GM12878 (cell line): ENCODE measurements around the gene IRF4. TPM values are rescaled to one million over a fixed set of nuclear protein-coding genes. Genes with fewer than 3 reads are reported as not detected.

Experiments
- ATAC-seq: fragments of 200-7000 bp; cut with Tn5 transposase; 3 replicates; pipeline ENCODE4 v1.9.1; 2020; ENCODE audit warnings: mild to moderate bottlenecking, moderate library complexity
- BruUV-seq: library from RNA; stranded (reverse); fragments of 400-500 nt; replicated peaks from 2 replicates; lab custom pipeline; 2021; lab: Mats Ljungman, UMichigan
- CTCF ChIA-PET: fragments of 300-600 bp; sonication (Branson Sonifier 250); formaldehyde crosslinking; extraction: SDS; loops from one replicate; lab custom pipeline; 2021; ENCODE audit warnings: inconsistent platforms; lab: Yijun Ruan, JAX
- POLR2A ChIA-PET: fragments of 350-600 bp; formaldehyde crosslinking; extraction: SDS; loops from one replicate; lab custom pipeline; 2021; ENCODE audit warnings: inconsistent platforms; lab: Charles Lee
- RAD21 ChIA-PET: fragments of 300-600 bp; sonication (Branson Sonifier 250); formaldehyde crosslinking; loops from one replicate; lab custom pipeline; 2023; ENCODE audit warnings: antibody characterized with exemption; ENCODE audit not compliant: unreplicated experiment; lab: Charles Lee
- SMC1A ChIA-PET: fragments of 300-600 bp; sonication (Branson Sonifier 250); formaldehyde crosslinking; loops from one replicate; lab custom pipeline; 2023; ENCODE audit not compliant: unreplicated experiment, uncharacterized antibody; lab: Charles Lee
- DNase-seq: peaks from one replicate; pipeline ENCODE4 v3.0.0-alpha.2; 2011; ENCODE audit warnings: low read depth, low spot score
- FAIRE-seq: peaks from 3 replicates; lab custom pipeline; 2011; peaks lifted over from hg19 to GRCh38; lab: Jason Lieb, UNC
- H2AFZ ChIP-seq: 2 replicates; pipeline ENCODE4 v1.6.0; 2011; ENCODE audit warnings: low read depth, low read length, control low read depth; ENCODE audit not compliant: control insufficient read depth
- H3K27ac ChIP-seq: 2 replicates; pipeline ENCODE4 v1.5.1; 2011; ENCODE audit warnings: control low read depth; ENCODE audit not compliant: control insufficient read depth, insufficient read depth
- H3K27me3 ChIP-seq, 2 experiments: replicated peaks in 1 of 2; 2 replicates each; pipeline versions ENCODE4 v1.6.0 to v1.6.1; 2011; ENCODE audit warnings: low read length in 1 of 2; ENCODE audit not compliant: control insufficient read depth in 2 of 2, insufficient read depth in 2 of 2
- H3K36me3 ChIP-seq, 2 experiments: 2 replicates each; pipeline ENCODE4 v1.5.1; 2011; ENCODE audit warnings: low read length in 1 of 2; ENCODE audit not compliant: control insufficient read depth in 2 of 2, insufficient read depth in 2 of 2
- H3K4me1 ChIP-seq: 2 replicates; pipeline ENCODE4 v1.6.1; 2011; ENCODE audit warnings: mild to moderate bottlenecking, low read length, moderate library complexity, mixed read lengths; ENCODE audit not compliant: control insufficient read depth, insufficient read depth
- H3K4me2 ChIP-seq: 2 replicates; pipeline ENCODE4 v1.6.0; 2011; ENCODE audit warnings: control low read depth; ENCODE audit not compliant: control insufficient read depth, insufficient read depth
- H3K4me3 ChIP-seq: fragments of 200-600 bp; sonication (generic); 2 replicates; pipeline ENCODE4 v1.5.1; 2016
- H3K79me2 ChIP-seq: 2 replicates; pipeline ENCODE4 v1.6.0; 2011; ENCODE audit warnings: low read length; ENCODE audit not compliant: control insufficient read depth, insufficient read depth
- H3K9ac ChIP-seq: 2 replicates; pipeline ENCODE4 v1.8.0; 2011; ENCODE audit warnings: low read length, control low read depth, mixed read lengths; ENCODE audit not compliant: control insufficient read depth, insufficient read depth
- H3K9me3 ChIP-seq: replicated peaks from 3 replicates; pipeline ENCODE4 v1.5.1; 2011; ENCODE audit warnings: mild to moderate bottlenecking, low read length; ENCODE audit not compliant: control insufficient read depth, insufficient read depth
- H4K20me1 ChIP-seq: 2 replicates; pipeline ENCODE4 v1.6.0; 2011; ENCODE audit not compliant: control insufficient read depth, insufficient read depth
- ASH2L ChIP-seq: fragments of 300-600, 200-600 bp; sonication (generic); IDR thresholded peaks from 2 replicates; pipeline ENCODE4 v1.6.1; 2017; ENCODE audit warnings: low read depth, mild to moderate bottlenecking, borderline replicate concordance
- BMI1 ChIP-seq: fragments of 450-650 bp; IDR thresholded peaks from 2 replicates; pipeline ENCODE4 v1.6.1; 2016; ENCODE audit warnings: mild to moderate bottlenecking, moderate library complexity, borderline replicate concordance
- GABPA ChIP-seq: IDR thresholded peaks from 2 replicates; pipeline ENCODE4 v1.6.1; 2014; ENCODE audit warnings: antibody characterized with exemption, low read depth, mild to moderate bottlenecking, inconsistent platforms
- NR2F1 ChIP-seq: fragments of 450-650 bp; conservative IDR thresholded peaks from 2 replicates; pipeline ENCODE4 v1.6.1; 2017; ENCODE audit warnings: mild to moderate bottlenecking
- PML ChIP-seq: IDR thresholded peaks from 2 replicates; pipeline ENCODE4 v1.6.1; 2012; ENCODE audit warnings: low read length, inconsistent platforms
- RUNX3 ChIP-seq: IDR thresholded peaks from 2 replicates; pipeline ENCODE4 v1.6.1; 2012; ENCODE audit warnings: low read length, inconsistent platforms
- SUPT20H ChIP-seq: IDR thresholded peaks from 2 replicates; pipeline ENCODE4 v1.6.1; 2011; ENCODE audit warnings: low read depth, mild to moderate bottlenecking, low read length, moderate library complexity, borderline replicate concordance; ENCODE audit not compliant: control insufficient read depth
- TCF12 ChIP-seq: IDR thresholded peaks from 2 replicates; pipeline ENCODE4 v1.6.1; 2011; ENCODE audit warnings: low read depth, mild to moderate bottlenecking, low read length
- WRNIP1 ChIP-seq: IDR thresholded peaks from 2 replicates; pipeline ENCODE4 v1.6.1; 2011; ENCODE audit warnings: low read depth, low read length, improper control_type of control experiment, borderline replicate concordance
- ZBTB11 ChIP-seq: fragments of 450-650 bp; formaldehyde crosslinking; IDR thresholded peaks from 2 replicates; pipeline ENCODE4 v1.5.0; 2022; ENCODE audit warnings: mild to moderate bottlenecking, missing genetic modification characterization
- ZNF217 ChIP-seq: fragments of 450-650 bp; IDR thresholded peaks from 2 replicates; pipeline ENCODE4 v1.6.1; 2017; ENCODE audit warnings: antibody characterized with exemption, mild to moderate bottlenecking
- ZNF592 ChIP-seq: fragments of 450-650 bp; IDR thresholded peaks from 2 replicates; pipeline ENCODE4 v1.6.1; 2017; ENCODE audit warnings: mild to moderate bottlenecking, moderate library complexity
- ZNF687 ChIP-seq: fragments of 450-650 bp; IDR thresholded peaks from 2 replicates; pipeline ENCODE4 v1.6.1; 2017; ENCODE audit warnings: mild to moderate bottlenecking, moderate library complexity
- WGBS: methylation state at CpG from one replicate; pipeline ENCODE4 v1.1.6; 2016; ENCODE audit warnings: low lambda C conversion rate; ENCODE audit not compliant: insufficient replicate concordance, insufficient coverage; ENCODE audit errors: missing lambda C conversion rate; 5-methylcytosine and 5-hydroxymethylcytosine counted together
- in situ Hi-C: fragments of 300-500 bp; cut with MboI; formaldehyde crosslinking; loops from 9 replicates; pipeline ENCODE4 v1.14.3; 2018; ENCODE audit warnings: mixed read lengths
- intact Hi-C: fragments of 100-400 bp; cut with micrococcal nuclease; formaldehyde crosslinking; loops from one replicate; pipeline ENCODE4 v1.14.2; 2022; ENCODE audit not compliant: unreplicated experiment
- polyA plus RNA-seq, 11 experiments: library from polyadenylated mRNA; depleted of rRNA in 4 of 11; unstranded in 6 of 11; stranded (reverse) in 5 of 11; fragments of >200 nt; fragmentation: Nextera tagmentation in 4 of 11; fragmentation: Illumina TruSeq in 1 of 11; extraction: Ambion mirVana in 4 of 11; extraction: Trizol in 1 of 11; gene quantifications; 1 replicate in 1 of 11; 2 replicates in 10 of 11; pipeline versions ENCODE4 v1.2.1 to v1.2.3, GENCODE V29; 2011 to 2016; ENCODE audit warnings: inconsistent platforms in 2 of 11, missing spikeins in 2 of 11, low read depth in 1 of 11
- total RNA-seq, 4 experiments: library from RNA; depleted of rRNA in 3 of 4; stranded (reverse); fragments of >200 nt in 3 of 4; fragmentation: Illumina TruSeq in 1 of 4; extraction: Trizol in 1 of 4; gene quantifications; 2 replicates each; pipeline versions ENCODE4 v1.2.1 to v1.2.3, GENCODE V29; 2013 to 2021

IRF4 gene
- total and polyA plus RNA-seq, 10 of the 15 experiments (the other 5 are each of a cell fraction or from before 2014, with no cell fraction given) = 50.0 to 495 (median 257) TPM

- Histone ChIP-seq H3K4me2 (peak overlapping the region; percentile 60), H3K4me3 (no peak overlapping the region), H3K36me3 (no peaks in the 10 kb centered on the region), H3K79me2 (no peaks in the 10 kb centered on the region), H4K20me1 (no peaks in the 10 kb centered on the region), H3K9me3 (no peaks in the 10 kb centered on the region; the same call in 2 of the 3 replicates), H3K27ac (no peak overlapping the region; the same call in 1 of the 2 replicates), H3K9ac (no peak overlapping the region), H2AFZ (no peak overlapping the region; the same call in 1 of the 2 replicates), H3K4me1 (peaks cover 50% of the 10 kb centered on the region), H3K27me3 (no peaks in the 10 kb centered on the region)
- ChIA-PET SMC1A (no interaction called here), POLR2A (interaction anchor here (1.0 to 1.2 kb wide), 2 partner anchors 23 to 46 kb away, joined by 3 read pairs; no protein-coding TSS in a partner anchor), RAD21 (no interaction called here), CTCF (interaction anchor here (1.6 kb wide), 1 partner anchor 19 kb away, joined by 4 read pairs; no protein-coding TSS in a partner anchor)
- no TSS peak for BruUV-seq
- FAIRE-seq (no peak), ATAC-seq (peak; percentile 7; the same call in 1 of the 3 replicates), DNase-seq (no peak)
- intact Hi-C loops = no loop called here
- 70% methylated on average over 11 of the region's 11 CpGs for WGBS
- in situ Hi-C loops = no loop called here
- TF ChIP-seq PML (no peak), ZNF217 (no peak), TCF12 (no peak), WRNIP1 (no peak), ZBTB11 (CRISPR knock-in tag) (no peak), BMI1 (no peak), NR2F1 (no peak), ZNF687 (no peak), GABPA (no peak), ASH2L (no peak), RUNX3 (no peak), ZNF592 (no peak), SUPT20H (no peak)
Measured at GRCh38 chr6:378958-379409, 12.6 kb upstream of the IRF4 start.
